ENCODE results near the gene CSF2RB. TPM values are rescaled to one million over a fixed set of nuclear protein-coding genes. Genes with fewer than 3 reads are reported as not detected.

Gene CSF2RB
- polyA plus RNA-seq, 1 experiment, result not detected

GRCh38 chr22:36942556-36942955 lies 29.1 kb downstream of the CSF2RB start:
- no peaks in the 10 kb centered on the region for H3K9me3 ChIP-seq (ENCODE audit: control insufficient read depth, insufficient read depth, low read length)
- TF ChIP-seq, protein P1, sequence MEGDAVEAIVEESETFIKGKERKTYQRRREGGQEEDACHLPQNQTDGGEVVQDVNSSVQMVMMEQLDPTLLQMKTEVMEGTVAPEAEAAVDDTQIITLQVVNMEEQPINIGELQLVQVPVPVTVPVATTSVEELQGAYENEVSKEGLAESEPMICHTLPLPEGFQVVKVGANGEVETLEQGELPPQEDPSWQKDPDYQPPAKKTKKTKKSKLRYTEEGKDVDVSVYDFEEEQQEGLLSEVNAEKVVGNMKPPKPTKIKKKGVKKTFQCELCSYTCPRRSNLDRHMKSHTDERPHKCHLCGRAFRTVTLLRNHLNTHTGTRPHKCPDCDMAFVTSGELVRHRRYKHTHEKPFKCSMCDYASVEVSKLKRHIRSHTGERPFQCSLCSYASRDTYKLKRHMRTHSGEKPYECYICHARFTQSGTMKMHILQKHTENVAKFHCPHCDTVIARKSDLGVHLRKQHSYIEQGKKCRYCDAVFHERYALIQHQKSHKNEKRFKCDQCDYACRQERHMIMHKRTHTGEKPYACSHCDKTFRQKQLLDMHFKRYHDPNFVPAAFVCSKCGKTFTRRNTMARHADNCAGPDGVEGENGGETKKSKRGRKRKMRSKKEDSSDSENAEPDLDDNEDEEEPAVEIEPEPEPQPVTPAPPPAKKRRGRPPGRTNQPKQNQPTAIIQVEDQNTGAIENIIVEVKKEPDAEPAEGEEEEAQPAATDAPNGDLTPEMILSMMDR (IDR thresholded peaks at IDR 0.05; ENCODE audit: low read depth, low read length), result no peak
- DNase-seq (ENCODE audit: low read depth, low spot score), result no peak
- CTCF ChIA-PET, result no interaction called here
- no peak overlapping the region for H3K27ac ChIP-seq (ENCODE audit: low read depth, low read length)
- no peak overlapping the region for H3K4me3 ChIP-seq (ENCODE audit: low read depth, low read length)
- POLR2A ChIA-PET, result no interaction called here
- H3K27me3 ChIP-seq (ENCODE audit: control insufficient read depth, insufficient read depth, low read length), result peaks cover 13% of the 10 kb centered on the region

DNA sequence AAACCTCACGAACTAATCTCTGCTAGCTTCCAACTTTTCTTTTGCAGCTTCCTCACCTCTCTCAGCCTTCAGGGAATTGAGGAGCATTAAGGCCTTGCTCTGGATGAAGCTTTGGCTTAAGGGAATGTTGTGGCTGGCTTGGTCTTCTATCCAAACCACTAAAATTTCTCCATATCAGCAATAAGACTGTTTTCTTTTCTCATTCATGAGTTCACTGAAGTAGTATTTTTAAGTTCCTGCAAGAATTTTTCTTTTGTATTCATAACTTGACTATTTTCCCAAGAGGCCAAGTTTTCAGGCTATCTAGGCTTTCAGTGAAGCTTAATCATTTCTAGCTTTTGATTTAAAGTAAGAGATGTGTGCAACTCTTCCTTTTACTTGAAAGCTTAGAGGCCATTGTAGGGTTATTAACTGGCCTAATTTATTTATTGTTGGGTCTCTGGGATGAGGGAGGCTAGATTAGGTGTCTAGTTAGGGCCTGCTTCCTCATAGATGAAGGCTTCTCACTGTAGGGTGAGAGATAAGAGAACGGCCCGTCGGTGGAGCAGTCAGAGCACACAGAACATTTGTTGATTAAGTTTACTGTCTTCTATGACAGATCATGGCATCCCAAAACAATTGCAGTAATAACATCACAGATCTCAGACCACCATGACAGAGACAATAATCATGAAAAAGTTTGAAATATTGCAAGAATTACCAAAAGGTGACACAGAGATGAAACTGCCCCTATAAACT lies 33.2 kb downstream of the CSF2RB start:
- no peak for DNase-seq (ENCODE audit: low read depth, low spot score)

DNA sequence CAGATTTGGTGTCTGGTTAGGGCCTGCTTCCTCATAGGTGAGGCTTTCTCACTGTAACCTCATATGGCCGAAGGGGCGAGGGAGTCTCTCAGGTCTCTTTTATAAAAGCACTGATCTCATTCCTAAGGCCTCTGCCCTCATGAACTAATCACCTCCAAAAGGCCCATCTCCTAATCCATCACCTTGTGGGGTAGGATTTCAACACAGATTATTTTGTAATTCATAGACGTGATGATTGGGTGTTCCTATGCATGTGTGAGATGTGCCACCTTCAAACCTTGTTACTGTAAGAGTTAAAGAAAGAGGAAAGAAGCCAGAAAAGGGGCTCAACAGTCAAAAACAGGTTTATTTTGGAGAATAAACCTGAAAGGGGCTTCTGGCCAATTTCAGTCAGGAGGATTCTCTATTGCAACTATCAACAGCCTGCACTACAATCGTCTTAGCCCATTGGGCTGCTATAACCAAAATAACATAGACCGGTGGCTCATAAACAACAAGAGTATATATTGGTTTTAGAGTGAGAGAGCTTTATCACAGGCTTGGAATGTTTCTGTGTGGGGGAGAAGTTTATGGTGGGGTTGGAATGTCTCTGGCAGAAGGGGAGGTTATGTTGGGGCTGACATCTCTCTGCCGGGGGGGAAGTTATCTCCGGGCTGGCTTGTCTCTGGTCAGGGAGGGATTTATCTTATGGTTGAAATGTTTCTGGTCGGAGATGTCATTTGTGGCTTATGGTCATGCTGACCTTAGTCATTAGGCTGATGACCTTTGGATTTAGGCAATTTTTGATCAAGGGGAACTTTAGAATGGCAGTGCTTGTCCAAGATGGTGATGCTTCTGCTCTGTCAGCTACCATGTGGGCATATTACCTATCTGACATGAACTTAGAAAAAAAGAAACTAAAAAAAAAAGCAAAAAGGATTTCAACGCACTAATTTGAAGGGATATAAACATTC lies 35.1 kb downstream of the CSF2RB start:
- TF ChIP-seq, protein P1 (IDR thresholded peaks at IDR 0.05; ENCODE audit: low read depth, low read length), result no peak
- H3K4me3 ChIP-seq (ENCODE audit: low read depth, low read length), result no peak overlapping the region
- no peaks in the 10 kb centered on the region for H3K9me3 ChIP-seq (ENCODE audit: control insufficient read depth, insufficient read depth, low read length)
- H3K27me3 ChIP-seq (ENCODE audit: control insufficient read depth, insufficient read depth, low read length), result no peaks in the 10 kb centered on the region
- H3K27ac ChIP-seq (ENCODE audit: low read depth, low read length), result no peak overlapping the region
- DNase-seq (ENCODE audit: low read depth, low spot score), result no peak
- CTCF ChIA-PET, result no interaction called here
- POLR2A ChIA-PET, result no interaction called here

More for the DNA sequence above, 33.2 kb downstream of the CSF2RB start:
- Histone ChIP-seq H3K27me3 (ENCODE audit: control insufficient read depth, insufficient read depth, low read length) (peaks cover 4% of the 10 kb centered on the region), H3K9me3 (ENCODE audit: control insufficient read depth, insufficient read depth, low read length) (no peaks in the 10 kb centered on the region), H3K27ac (ENCODE audit: low read depth, low read length) (no peak overlapping the region), H3K4me3 (ENCODE audit: low read depth, low read length) (no peak overlapping the region)
- CTCF ChIA-PET, result no interaction called here
- TF ChIP-seq, protein P1 (IDR thresholded peaks at IDR 0.05; ENCODE audit: low read depth, low read length), result no peak
- POLR2A ChIA-PET, result no interaction called here

DNA sequence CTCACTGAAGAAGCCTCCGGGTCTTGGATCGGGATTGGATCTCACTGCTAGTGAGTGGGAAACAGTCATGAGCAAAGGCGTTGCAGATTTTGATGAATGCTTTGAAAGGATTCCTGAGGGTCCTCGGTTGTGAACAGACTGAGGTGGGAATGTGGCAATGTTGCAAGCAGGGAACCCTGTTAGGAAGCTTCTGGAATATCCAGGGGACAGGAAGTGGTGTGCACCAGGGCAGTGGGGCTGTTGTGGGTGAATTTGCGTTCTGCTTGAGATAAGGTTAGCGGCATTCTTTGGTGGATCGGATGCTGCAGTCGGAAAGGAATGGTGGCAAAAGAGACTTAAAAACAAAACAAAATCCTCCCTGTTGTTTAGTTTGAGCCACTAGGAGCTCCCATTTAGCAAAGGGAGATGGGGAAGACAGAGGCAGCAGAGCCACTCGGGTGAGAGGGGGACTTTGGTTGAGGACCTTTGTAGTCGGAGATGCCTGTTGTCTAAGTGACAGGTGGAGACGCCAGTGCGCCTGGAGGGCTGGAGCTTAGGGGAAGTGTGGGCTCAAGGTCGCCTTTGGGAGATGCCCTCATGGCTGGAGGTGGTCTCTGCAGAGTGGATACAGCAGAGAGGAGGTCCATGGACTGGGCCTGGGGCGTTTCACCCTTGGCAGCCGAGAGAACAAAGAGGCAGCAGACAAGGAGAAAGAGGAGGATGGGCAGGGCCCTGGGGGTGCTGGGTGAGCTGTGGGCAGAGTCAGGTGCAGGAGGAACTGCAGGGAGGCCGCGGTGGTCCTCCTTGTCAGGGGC lies 37.6 kb downstream of the CSF2RB start:
- H3K27ac ChIP-seq (ENCODE audit: low read depth, low read length), result no peak overlapping the region
- DNase-seq (ENCODE audit: low read depth, low spot score), result no peak
- TF ChIP-seq, protein P1 (IDR thresholded peaks at IDR 0.05; ENCODE audit: low read depth, low read length), result no peak
- no peaks in the 10 kb centered on the region for H3K9me3 ChIP-seq (ENCODE audit: control insufficient read depth, insufficient read depth, low read length)
- CTCF ChIA-PET, result no interaction called here
- POLR2A ChIA-PET, result no interaction called here
- no peaks in the 10 kb centered on the region for H3K27me3 ChIP-seq (ENCODE audit: control insufficient read depth, insufficient read depth, low read length)
- no peak overlapping the region for H3K4me3 ChIP-seq (ENCODE audit: low read depth, low read length)
